ENCODE results near the gene BCCIP. TPM values are rescaled to one million over a fixed set of nuclear protein-coding genes. Genes with fewer than 3 reads are reported as not detected.

BCCIP gene
- total RNA-seq, 4 donors from 2014 or later, result 36.8 to 53.2 (median 46.3) TPM

DNA sequence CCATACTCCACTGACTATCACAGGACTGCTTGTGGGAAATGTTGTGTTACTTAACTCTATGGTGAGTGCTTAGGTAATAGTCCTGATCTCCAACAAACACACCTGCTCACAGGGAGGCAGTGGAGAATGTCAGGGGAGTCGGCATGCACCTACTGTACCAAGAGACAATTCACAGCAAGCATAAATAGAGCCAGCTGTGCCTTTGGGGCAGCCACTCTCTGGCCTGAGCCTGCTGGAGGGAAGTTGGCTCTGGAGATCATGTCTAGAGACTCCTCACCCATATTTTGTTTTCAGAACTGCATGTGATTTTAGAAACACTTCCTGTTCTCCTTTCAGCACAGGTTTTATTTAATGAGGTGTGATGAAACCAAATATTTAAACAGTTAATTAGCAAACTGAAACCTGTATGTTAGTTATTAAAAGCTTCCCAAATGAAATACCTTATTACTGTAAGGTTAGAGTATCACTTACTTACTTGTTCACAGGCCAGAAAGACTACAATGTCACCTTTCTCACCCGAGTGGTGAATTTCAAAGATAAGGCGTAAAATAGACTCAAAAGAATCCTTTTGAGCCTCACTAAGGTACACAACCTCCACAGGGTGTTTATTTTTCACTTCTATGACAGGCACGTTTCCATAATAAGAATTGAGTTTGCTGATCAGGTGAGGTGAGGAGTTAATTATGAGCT lies 35.9 kb downstream of the BCCIP start:
- H3K27ac ChIP-seq (replicated peaks in 1 of 4), result no peak overlapping the region
- peaks cover 15 to 64% (median 41%) of the 10 kb centered on the region in 4 donors for H3K36me3 ChIP-seq
- no peaks in the 10 kb centered on the region for H3K9me3 ChIP-seq
- intact Hi-C loops (cut with DNase I), result no loop called here
- 94% methylated on average over 4 of the region's 4 CpGs for WGBS
- H3K4me3 ChIP-seq, result no peak overlapping the region
- H3K4me1 ChIP-seq, result no peaks in the 10 kb centered on the region
- TF ChIP-seq EP300 (IDR thresholded peaks at IDR 0.05) (no peak), CTCF (IDR thresholded peaks at IDR 0.05) (no peak), POLR2AphosphoS5 (IDR thresholded peaks at IDR 0.05) (no peak), POLR2A (IDR thresholded peaks at IDR 0.05; ENCODE audit: low read depth) (no peak)
- DNase-seq (ENCODE audit: extremely low spot score), result peak; percentile 60
- no peaks in the 10 kb centered on the region for H3K27me3 ChIP-seq

DNA sequence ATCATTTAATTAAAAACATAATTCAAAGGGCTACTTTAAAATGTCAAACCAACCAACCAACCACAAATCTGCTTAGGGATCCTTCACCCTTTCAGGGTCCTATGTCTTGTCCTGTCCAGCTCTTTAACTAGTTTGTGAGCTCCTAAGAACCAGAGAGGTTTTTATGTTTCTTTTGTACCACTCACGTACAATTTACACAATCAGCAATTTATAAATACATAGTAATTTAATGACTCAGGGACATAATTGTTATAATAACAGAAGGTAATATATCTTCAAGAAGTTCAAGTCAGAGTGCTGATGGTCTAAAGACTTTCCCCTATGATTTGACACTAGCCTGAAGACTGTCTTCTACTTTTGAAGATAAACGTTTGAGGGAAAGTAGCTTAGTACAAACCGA lies 41.8 kb downstream of the BCCIP start:
- 87% methylated on average over 3 of the region's 3 CpGs for WGBS
- intact Hi-C loops (cut with DNase I), result no loop called here
- H3K36me3 ChIP-seq, result peaks cover 18 to 49% (median 39%) of the 10 kb centered on the region in 4 donors
- H3K9me3 ChIP-seq, result no peaks in the 10 kb centered on the region
- H3K27ac ChIP-seq (replicated peaks in 1 of 4), result no peak overlapping the region
- H3K4me3 ChIP-seq, result no peak overlapping the region
- DNase-seq (ENCODE audit: extremely low spot score), result no peak
- TF ChIP-seq POLR2AphosphoS5 (IDR thresholded peaks at IDR 0.05), result no peak
- TF ChIP-seq CTCF (IDR thresholded peaks at IDR 0.05), result no peak
- no peak for TF ChIP-seq EP300 (IDR thresholded peaks at IDR 0.05)
- no peak for TF ChIP-seq POLR2A (IDR thresholded peaks at IDR 0.05; ENCODE audit: low read depth)
- no peaks in the 10 kb centered on the region for H3K27me3 ChIP-seq
- no peaks in the 10 kb centered on the region for H3K4me1 ChIP-seq

- H3K27me3 ChIP-seq, result no peaks in the 10 kb centered on the region
- no peak overlapping the region for H3K27ac ChIP-seq (replicated peaks in 1 of 4)
- TF ChIP-seq CTCF (IDR thresholded peaks at IDR 0.05), result no peak
- no peak for TF ChIP-seq EP300 (IDR thresholded peaks at IDR 0.05)
- TF ChIP-seq POLR2A (IDR thresholded peaks at IDR 0.05; ENCODE audit: low read depth), result no peak
- no peak for TF ChIP-seq POLR2AphosphoS5 (IDR thresholded peaks at IDR 0.05)
- 95% methylated on average over 7 of the region's 7 CpGs for WGBS
- no peaks in the 10 kb centered on the region for H3K9me3 ChIP-seq
- H3K4me3 ChIP-seq, result no peak overlapping the region
- intact Hi-C loops (cut with DNase I), result no loop called here
- H3K4me1 ChIP-seq, result no peaks in the 10 kb centered on the region
- H3K36me3 ChIP-seq, result peaks cover 18 to 48% (median 32%) of the 10 kb centered on the region in 4 donors
- DNase-seq (ENCODE audit: extremely low spot score), result no peak
Measured at GRCh38 chr10:125866421-125867029, 43.2 kb downstream of the BCCIP start.

GRCh38 chr10:125868372-125868975 lies 45.1 kb downstream of the BCCIP start:
- WGBS, result 66% methylated on average over 7 of the region's 7 CpGs
- intact Hi-C loops (cut with DNase I), result no loop called here
- Histone ChIP-seq H3K9me3 (no peaks in the 10 kb centered on the region), H3K27ac (replicated peaks in 1 of 4) (no peak overlapping the region), H3K4me3 (no peak overlapping the region), H3K36me3 (peaks cover 18 to 41% (median 29%) of the 10 kb centered on the region in 4 donors), H3K4me1 (no peaks in the 10 kb centered on the region), H3K27me3 (no peaks in the 10 kb centered on the region)
- DNase-seq (ENCODE audit: extremely low spot score), result no peak
- TF ChIP-seq CTCF (IDR thresholded peaks at IDR 0.05) (peak; percentile 59 to 88 (median 74)), POLR2AphosphoS5 (IDR thresholded peaks at IDR 0.05) (no peak)

All from esophagus muscularis mucosa (tissue), 4 donors.